IPS-20b (cell line): ENCODE results near the gene SELENOF.
"Not testable (repeated sequence)": the region's sequence is repeated elsewhere in the genome, so short reads cannot be mapped to it uniquely, and the experiment has no call there.

Experiments used
- H3K27ac ChIP-seq: one replicate; pipeline ENCODE4 v1.5.1; 2013; ENCODE audit warnings: low read length
- H3K27me3 ChIP-seq: 2 replicates; pipeline ENCODE4 v1.6.1; 2013; ENCODE audit warnings: mild to moderate bottlenecking, low read length, inconsistent platforms; ENCODE audit not compliant: insufficient read depth
- H3K36me3 ChIP-seq: 2 replicates; pipeline ENCODE4 v1.6.1; 2013; ENCODE audit warnings: low read depth, mild to moderate bottlenecking, inconsistent platforms, low read length, moderate library complexity; ENCODE audit not compliant: insufficient read depth
- H3K4me1 ChIP-seq: 2 replicates; pipeline ENCODE4 v1.6.1; 2013; ENCODE audit warnings: mild to moderate bottlenecking, control low read depth, inconsistent platforms, low read length, moderate library complexity; ENCODE audit not compliant: insufficient read depth
- H3K4me3 ChIP-seq: 2 replicates; pipeline ENCODE4 v1.5.1; 2013; ENCODE audit warnings: mild to moderate bottlenecking, low read length, inconsistent platforms
- H3K9ac ChIP-seq: 2 replicates; pipeline ENCODE4 v1.6.1; 2013; ENCODE audit warnings: low read depth, mild to moderate bottlenecking, inconsistent platforms, low read length, moderate library complexity
- H3K9me3 ChIP-seq: 2 replicates; pipeline ENCODE4 v1.6.1; 2013; ENCODE audit warnings: mild to moderate bottlenecking, low read depth, low read length, inconsistent platforms; ENCODE audit not compliant: insufficient read depth

SELENOF gene

DNA sequence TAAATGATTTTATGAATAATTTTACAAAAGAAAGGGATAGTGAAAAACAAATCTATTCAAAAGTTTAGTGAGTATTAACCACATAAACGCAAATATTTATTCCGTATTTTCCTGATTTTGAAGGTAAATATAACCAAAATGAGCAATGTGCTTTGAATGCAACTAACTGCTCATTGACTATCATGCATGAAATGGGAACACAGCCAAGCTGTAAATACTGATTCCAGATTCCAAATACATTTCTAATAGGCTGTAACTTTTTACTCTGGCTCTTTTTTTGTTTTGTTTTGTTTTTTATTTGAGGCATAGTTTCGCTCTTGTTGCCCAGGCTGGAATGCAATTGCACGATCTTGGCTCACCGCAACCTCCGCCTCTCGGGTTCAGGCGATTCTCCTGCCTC, 41.8 kb downstream of the SELENOF start:
- H3K4me3 ChIP-seq: no peak overlapping the region
- H3K36me3 ChIP-seq: peaks cover 17% of the 10 kb centered on the region
- peaks cover 8% of the 10 kb centered on the region; the same call in 1 of the 2 replicates for H3K4me1 ChIP-seq
- no peaks in the 10 kb centered on the region for H3K27me3 ChIP-seq
- H3K9ac ChIP-seq: no peak overlapping the region
- no peaks in the 10 kb centered on the region for H3K9me3 ChIP-seq
- H3K27ac ChIP-seq: no peak overlapping the region

DNA sequence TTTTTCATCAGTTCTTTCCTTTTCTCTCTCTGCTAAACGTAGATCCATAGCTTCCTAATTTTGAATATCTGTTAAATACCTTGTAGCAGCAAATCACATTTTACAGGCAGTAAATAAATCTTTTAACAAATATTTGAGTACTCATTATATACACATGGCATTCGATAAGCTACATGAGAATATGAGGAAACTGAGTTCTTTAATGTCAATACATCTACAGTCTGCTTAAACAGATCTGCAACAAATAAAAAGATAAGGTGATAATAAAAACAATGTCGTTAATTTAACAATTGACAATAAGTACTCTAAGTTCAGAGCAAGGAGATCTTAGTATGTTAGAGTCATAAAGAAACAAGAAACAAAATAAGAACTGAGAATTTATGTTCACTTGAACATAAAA, 42.9 kb downstream of the SELENOF start:
- H3K9ac ChIP-seq: no peak overlapping the region
- peaks cover 8% of the 10 kb centered on the region for H3K36me3 ChIP-seq
- H3K27me3 ChIP-seq: no peaks in the 10 kb centered on the region
- H3K4me3 ChIP-seq: no peak overlapping the region
- peaks cover 8% of the 10 kb centered on the region; the same call in 1 of the 2 replicates for H3K4me1 ChIP-seq
- no peaks in the 10 kb centered on the region for H3K9me3 ChIP-seq
- H3K27ac ChIP-seq: no peak overlapping the region

DNA sequence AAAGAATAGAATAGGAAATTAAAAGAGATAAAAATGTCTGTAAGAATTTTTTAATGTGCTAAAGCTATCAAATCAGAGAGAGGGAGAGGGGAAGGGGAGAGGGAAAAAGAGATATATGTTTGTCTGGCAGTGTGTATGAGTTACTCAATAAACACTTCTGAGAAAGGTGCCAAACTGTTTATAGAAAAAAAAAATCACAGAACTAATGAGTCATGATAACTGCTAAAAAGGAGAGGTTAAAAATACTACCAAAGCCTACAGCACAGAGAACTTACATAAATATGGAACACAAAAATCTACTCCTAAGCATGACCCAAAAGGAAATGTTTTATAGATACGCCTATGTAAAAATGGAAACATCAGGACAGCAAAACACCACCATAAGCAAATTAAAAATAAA, 45.4 kb downstream of the SELENOF start:
- Histone ChIP-seq H3K9me3 (no peaks in the 10 kb centered on the region), H3K36me3 (no peaks in the 10 kb centered on the region), H3K27ac (no peak overlapping the region), H3K9ac (no peak overlapping the region), H3K4me3 (no peak overlapping the region), H3K4me1 (peaks cover 8% of the 10 kb centered on the region; the same call in 1 of the 2 replicates), H3K27me3 (no peaks in the 10 kb centered on the region)

DNA sequence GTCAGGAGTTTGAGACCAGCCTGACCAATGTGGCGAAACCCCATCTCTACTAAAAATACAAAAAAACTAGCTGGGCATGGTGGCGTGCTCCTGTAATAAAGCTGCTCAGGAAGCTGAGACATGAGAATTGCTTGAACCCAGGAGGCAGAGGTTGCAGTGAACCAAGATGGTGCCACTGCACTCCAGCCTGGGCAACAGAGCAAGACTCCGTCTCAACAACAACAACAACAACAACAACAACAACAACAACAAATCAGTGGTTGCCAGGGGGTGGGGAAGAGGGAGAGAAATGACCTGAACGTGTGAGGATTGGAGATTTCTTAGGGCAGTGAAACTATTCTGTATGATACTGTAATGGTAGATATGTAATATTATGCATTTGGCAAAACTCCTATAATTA, 46.6 kb downstream of the SELENOF start:
- H3K9ac ChIP-seq, H3K27ac ChIP-seq, H3K27me3 ChIP-seq, H3K4me3 ChIP-seq, H3K36me3 ChIP-seq, H3K9me3 ChIP-seq, H3K4me1 ChIP-seq: not testable (repeated sequence)

DNA sequence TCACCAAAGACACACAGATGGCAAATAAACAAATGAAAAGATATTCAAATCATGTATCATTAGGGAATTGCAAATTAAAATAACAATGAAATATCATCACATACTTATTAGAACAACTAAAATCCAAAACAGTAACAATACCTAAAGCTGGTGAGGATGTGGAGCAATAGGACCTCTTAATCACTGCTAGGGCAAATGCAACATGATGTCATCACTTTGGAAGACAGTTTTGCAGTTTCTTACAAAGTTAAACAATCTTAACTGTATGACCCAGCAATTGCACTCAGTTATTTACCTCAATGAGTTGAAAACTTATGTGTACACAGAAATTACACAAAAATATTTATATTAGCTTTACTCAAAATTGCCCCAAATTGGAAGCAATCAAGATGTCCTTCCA, 47.3 kb downstream of the SELENOF start:
- no peaks in the 10 kb centered on the region for H3K9me3 ChIP-seq
- H3K27ac ChIP-seq: no peak overlapping the region
- H3K4me1 ChIP-seq: peaks cover 8% of the 10 kb centered on the region; the same call in 1 of the 2 replicates
- H3K36me3 ChIP-seq: no peaks in the 10 kb centered on the region
- no peak overlapping the region for H3K4me3 ChIP-seq
- no peaks in the 10 kb centered on the region for H3K27me3 ChIP-seq
- H3K9ac ChIP-seq: no peak overlapping the region

DNA sequence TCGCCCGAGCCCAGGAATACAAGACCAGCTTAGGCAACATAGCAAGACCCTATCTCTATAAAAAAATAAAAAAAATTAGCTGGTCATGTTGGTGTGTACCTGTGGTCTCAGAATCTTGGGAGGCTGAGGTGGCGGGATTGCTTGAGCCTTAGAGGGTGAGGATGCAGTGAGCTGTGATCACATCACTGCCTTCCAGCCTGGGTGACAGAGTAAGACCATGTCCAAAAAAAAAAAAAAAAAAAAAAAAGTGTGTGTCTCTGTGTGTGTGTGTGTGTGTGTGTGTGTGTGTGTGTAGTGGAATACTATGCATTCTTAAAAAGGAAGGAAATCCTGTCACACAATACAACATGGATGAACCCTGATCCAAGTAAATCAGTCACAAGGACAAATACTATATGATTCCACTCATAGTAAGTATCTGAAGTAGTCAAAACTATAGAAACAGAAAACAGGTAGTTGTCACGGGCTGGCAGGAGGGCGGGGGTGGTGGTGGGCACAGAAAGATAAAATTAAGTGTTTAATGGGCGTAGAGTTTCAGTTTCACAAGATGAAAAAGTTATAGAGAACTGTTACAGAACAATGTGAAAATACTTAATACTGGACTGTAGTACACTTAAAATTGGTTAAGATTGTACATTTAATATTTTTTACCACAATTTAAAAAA, 47.8 kb downstream of the SELENOF start:
- no peaks in the 10 kb centered on the region for H3K27me3 ChIP-seq
- no peaks in the 10 kb centered on the region for H3K36me3 ChIP-seq
- no peak overlapping the region for H3K4me3 ChIP-seq
- no peak overlapping the region for H3K27ac ChIP-seq
- H3K9ac ChIP-seq: no peak overlapping the region
- H3K9me3 ChIP-seq: no peaks in the 10 kb centered on the region
- peaks cover 8% of the 10 kb centered on the region; the same call in 1 of the 2 replicates for H3K4me1 ChIP-seq

- Histone ChIP-seq H3K27ac (no peak overlapping the region), H3K9ac (no peak overlapping the region), H3K4me1 (no peaks in the 10 kb centered on the region), H3K4me3 (no peak overlapping the region), H3K9me3 (no peaks in the 10 kb centered on the region), H3K36me3 (no peaks in the 10 kb centered on the region), H3K27me3 (no peaks in the 10 kb centered on the region)
These were observed 51.0 kb downstream of the SELENOF start for GRCh38 chr1:86862920-86863319.

DNA sequence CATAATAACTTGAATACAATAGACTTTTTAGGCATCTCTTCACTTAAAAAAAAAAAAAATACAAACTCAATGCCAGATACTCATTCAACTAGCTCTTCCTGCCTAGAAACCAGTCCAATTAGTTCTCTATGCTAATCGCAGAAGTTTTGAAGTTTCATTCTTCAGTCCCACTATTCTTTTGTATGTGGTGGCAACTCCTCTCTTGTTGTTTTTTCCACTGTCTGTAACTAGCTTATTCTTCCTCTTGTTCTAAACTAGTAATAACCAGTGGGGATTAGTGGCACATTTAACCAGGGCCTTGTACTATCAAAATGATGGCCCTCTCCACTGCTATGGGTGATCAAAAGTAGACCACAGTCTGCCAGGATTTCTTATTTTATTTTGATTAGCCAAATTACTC, 52.5 kb downstream of the SELENOF start:
- Histone ChIP-seq H3K27ac (no peak overlapping the region), H3K4me3 (no peak overlapping the region), H3K9me3 (no peaks in the 10 kb centered on the region), H3K4me1 (no peaks in the 10 kb centered on the region), H3K9ac (no peak overlapping the region), H3K27me3 (no peaks in the 10 kb centered on the region), H3K36me3 (no peaks in the 10 kb centered on the region)

GRCh38 chr1:86860424-86860823, 53.5 kb downstream of the SELENOF start:
- no peak overlapping the region for H3K9ac ChIP-seq
- no peaks in the 10 kb centered on the region for H3K36me3 ChIP-seq
- H3K27me3 ChIP-seq: no peaks in the 10 kb centered on the region
- no peak overlapping the region for H3K27ac ChIP-seq
- no peaks in the 10 kb centered on the region for H3K4me1 ChIP-seq
- no peak overlapping the region for H3K4me3 ChIP-seq
- H3K9me3 ChIP-seq: no peaks in the 10 kb centered on the region

DNA sequence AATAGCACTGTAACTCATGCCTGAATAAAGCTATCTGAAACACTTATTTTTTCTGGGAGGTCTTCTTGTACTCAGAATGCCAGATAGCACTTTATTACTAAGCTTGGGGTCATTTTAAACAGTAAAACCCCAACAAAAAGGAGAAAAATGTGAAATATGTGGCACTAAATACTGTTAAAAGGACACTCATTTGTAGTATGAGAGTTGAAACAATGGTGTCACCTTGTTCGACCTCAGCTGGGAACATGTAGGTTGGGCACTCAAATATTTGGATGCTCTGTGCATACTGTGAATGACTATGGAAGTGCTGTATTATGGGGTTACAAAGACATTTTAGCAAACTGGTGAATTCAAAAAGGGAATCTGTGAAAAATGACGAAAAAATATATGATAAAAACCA, 53.9 kb downstream of the SELENOF start:
- Histone ChIP-seq H3K27me3 (no peaks in the 10 kb centered on the region), H3K9me3 (no peaks in the 10 kb centered on the region), H3K4me1 (no peaks in the 10 kb centered on the region), H3K4me3 (no peak overlapping the region), H3K9ac (no peak overlapping the region), H3K27ac (no peak overlapping the region), H3K36me3 (no peaks in the 10 kb centered on the region)

DNA sequence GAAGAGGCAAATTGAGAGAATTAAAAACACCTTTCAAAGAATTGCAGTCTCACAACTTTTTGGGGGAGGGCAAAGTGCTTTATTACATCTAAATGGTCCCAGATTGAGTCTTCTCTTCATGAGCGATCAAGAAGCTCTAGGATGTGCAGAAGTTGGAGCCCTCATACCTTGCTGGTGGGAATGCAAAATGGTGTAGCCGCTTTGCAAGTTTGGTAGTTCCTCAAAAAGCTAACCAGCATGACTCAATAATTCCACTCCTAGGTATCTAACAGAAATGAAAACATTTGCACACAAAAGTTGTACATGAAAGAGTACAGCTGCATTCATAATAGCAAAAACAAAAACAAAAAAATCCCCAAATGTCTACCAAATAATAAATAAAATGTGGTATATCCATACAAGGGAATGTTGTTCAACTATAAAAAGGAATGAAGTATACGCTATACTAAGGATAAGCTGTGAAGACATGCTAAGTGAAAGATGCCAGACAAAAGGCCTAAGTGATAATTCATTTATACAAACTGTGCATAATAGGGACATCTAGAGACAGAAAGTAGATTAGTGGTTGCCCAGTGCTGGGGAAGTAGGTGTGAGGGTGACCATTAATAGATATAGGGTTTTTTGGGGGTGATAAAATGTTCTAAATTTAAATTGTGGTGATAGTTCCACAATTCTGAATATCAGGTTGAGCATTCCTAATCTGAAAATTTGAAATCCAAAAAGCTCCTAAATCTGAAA, 55.2 kb downstream of the SELENOF start:
- no peaks in the 10 kb centered on the region for H3K4me1 ChIP-seq
- H3K9me3 ChIP-seq: no peaks in the 10 kb centered on the region
- H3K36me3 ChIP-seq: no peaks in the 10 kb centered on the region
- no peak overlapping the region for H3K27ac ChIP-seq
- no peak overlapping the region for H3K9ac ChIP-seq
- no peaks in the 10 kb centered on the region for H3K27me3 ChIP-seq
- no peak overlapping the region for H3K4me3 ChIP-seq

- Histone ChIP-seq H3K9me3 (no peaks in the 10 kb centered on the region), H3K4me1 (no peaks in the 10 kb centered on the region), H3K27ac (no peak overlapping the region), H3K9ac (no peak overlapping the region), H3K27me3 (no peaks in the 10 kb centered on the region), H3K36me3 (no peaks in the 10 kb centered on the region), H3K4me3 (no peak overlapping the region)
These were observed 57.7 kb downstream of the SELENOF start for GRCh38 chr1:86856196-86856595.
